Measurements from ENCODE around the gene AKAP1.

Gene AKAP1

DNA sequence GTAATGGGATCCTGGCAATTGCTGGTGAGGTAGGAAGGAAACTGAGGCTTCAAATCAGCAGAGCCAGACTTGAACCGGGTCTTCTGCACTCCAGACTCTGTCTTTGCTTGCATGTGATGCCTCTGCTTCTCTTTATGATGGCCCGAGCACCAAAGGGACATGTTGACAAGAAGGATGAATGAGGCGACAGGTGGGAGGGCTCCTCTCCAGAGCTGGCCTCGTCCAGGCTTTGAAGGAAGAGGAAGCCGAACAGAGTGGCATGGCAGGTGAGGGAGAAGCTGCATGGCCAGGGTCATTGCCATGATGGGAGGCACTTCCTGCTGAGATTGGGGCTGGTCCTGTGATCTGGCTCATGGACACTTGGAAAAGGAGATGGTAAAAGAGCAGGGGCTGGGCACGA, 40.8 kb downstream of the AKAP1 start:
- in situ Hi-C loops (cut with MboI; ENCODE audit: low sequenced_read_pairs) = loop anchor here (25.0 kb wide), 1 partner anchor 986 kb away; no protein-coding TSS in a partner anchor

DNA sequence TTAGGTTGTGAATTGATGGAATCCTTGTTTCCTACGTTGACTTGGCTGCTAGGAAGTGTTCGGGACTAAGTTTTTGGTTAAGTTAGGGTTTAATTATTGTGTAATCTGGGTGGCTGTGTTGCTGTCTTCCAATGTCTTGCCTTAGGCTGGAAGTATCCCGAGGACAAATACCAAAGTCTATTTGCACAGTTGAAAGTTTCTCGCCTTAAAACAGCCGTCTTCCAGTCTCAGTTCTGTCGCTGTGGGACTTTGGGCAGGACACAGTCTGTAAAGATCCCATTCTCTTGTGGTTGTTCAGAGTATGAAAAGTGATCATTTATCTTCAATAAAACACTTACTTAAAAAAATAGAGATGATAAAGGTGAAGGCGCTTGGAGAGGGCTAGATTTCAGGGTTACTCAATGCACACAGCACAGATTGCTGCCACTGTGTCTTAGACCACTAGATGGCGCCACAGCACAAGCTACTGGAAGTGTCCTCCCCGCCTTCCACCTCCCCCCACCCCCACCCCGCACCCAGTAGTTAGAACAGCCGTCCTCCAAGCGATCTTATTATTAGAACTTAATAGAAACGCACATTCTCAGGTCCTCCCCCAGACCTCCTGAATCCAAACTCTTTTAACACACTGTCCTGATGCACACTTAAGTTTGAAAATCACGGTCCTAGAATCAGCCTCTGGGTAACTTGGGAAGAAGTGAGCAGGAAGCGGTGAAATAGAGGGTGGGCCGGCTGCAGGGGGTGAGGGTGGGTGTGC, 45.8 kb downstream of the AKAP1 start:
- in situ Hi-C loops (cut with MboI; ENCODE audit: low sequenced_read_pairs) = loop anchor here (25.0 kb wide), 1 partner anchor 981 kb away; no protein-coding TSS in a partner anchor

DNA sequence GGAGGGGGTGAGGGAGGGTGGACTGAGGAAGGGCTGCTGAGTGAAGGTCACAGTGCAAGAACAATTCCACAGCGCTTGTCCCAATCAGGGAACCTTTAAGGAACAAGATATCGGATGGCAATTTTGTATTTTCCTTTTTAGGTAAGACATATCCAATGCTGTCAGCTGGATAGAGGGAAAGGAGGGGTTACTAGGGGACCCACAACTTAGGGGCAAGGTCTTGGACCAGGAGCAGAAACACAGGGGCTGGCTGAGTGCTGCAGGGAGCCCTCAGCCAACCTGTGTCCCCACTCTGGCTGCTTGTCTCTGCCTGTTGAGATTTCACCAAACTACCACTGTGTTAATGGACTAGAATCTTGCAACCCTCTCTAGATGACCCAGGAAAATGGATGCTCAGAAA, 47.6 kb downstream of the AKAP1 start:
- in situ Hi-C loops (cut with MboI; ENCODE audit: low sequenced_read_pairs) = loop anchor here (25.0 kb wide), 1 partner anchor 980 kb away; no protein-coding TSS in a partner anchor

DNA sequence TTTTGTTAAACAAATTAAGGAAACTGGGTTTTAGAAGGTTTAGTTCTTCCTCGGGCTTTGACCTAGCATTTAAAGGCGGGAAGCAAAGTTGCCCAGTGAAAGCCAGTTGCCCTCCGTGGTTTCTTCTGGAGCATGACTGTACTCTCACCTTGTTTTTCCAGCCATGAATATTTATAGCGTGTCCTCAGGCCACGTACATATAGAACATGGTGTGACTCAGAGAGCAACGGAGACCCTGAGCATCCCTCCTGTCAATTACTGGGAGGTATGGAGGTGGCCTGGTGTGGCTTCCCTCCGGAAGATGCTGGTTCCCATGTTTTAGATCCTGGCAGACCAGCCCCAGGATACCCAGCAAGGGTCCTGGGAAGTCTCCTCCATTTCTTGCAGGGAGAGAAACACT, 48.4 kb downstream of the AKAP1 start:
- in situ Hi-C loops (cut with MboI; ENCODE audit: low sequenced_read_pairs) = loop anchor here (25.0 kb wide), 1 partner anchor 979 kb away; no protein-coding TSS in a partner anchor

DNA sequence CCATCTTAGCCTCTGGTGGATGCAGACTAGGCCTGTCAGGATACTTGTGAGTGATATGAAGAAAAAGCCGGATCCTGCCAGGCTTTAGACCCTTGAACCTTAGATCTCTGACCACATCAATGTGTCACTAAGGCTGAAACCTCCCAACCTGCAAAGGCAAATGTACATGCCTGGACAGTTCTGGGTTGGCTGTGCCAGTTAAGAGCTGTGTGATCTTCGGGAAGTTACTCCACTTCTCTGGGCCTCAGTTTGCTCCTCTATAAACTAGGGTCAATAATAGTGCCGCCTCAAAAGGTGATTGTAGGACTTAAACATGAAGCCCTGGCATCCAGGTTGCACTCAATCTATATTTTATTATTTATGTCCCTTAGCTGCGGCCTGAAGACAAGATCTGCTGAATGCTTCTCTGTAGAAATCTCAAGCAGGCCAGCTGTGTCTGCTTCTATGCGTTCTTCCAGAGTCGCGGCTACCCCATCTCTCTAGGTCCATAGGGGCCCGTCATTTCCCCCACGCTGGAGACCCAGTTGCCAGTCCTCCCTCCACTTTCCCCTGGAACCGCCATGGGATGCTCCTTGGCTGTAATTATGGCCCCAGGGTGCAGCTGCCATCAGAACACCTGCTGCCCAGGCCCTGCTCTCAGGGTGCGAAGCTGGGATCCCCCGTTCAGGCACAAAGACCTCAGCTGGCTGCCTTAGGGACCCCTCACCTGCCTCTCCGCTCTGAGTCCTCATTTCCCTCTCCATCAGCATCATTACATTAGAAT, 50.2 kb downstream of the AKAP1 start:
- in situ Hi-C loops (cut with MboI; ENCODE audit: low sequenced_read_pairs) = loop anchor here (25.0 kb wide), 1 partner anchor 977 kb away; no protein-coding TSS in a partner anchor

DNA sequence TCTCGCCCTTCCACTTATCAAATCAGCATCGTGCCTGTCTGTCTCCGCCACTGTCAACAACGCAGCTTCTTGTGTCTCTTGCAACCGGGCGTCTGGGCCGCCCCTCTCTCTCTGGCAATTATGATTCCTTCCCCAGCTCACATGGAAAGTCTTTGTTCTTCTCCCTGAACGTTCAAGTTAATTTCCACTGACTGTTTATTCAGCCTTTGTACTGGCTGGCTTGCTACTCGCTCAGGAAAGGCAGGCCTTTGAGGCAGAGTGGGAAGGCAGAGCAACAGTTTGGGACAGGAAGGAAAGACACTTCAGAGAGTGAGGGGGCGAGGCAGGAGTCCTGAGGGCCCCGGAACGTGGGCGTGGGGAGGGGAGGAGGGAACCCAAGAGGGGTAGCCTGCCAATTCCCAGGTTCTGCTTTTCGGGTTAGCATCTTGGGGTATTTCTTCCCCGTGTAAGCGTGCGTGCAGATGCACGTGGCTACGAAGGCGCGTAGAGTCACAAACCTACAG, 50.8 kb downstream of the AKAP1 start:
- in situ Hi-C loops (cut with MboI; ENCODE audit: low sequenced_read_pairs) = loop anchor here (25.0 kb wide), 1 partner anchor 976 kb away; no protein-coding TSS in a partner anchor

DNA sequence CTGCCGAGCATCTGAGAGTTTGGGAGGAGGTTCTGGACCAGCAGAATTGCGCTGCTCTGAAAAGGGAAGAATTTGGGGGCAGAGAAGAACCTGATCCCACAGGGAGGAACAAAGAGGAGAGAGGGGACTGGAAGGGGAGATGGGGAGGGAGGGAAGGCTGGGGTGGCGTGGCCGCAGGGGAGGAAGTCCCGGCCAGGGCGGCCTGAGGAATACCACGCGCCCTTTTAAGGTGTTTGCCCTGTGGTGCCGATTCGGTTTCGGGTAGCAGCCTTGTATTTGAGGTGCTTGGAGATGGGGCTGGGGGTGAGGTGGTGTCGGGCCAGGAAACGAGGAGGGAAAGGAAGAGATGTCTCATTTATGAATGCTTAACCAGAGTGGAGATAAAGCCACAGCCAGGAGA, 51.3 kb downstream of the AKAP1 start:
- in situ Hi-C loops (cut with MboI; ENCODE audit: low sequenced_read_pairs) = loop anchor here (25.0 kb wide), 1 partner anchor 976 kb away; no protein-coding TSS in a partner anchor

DNA sequence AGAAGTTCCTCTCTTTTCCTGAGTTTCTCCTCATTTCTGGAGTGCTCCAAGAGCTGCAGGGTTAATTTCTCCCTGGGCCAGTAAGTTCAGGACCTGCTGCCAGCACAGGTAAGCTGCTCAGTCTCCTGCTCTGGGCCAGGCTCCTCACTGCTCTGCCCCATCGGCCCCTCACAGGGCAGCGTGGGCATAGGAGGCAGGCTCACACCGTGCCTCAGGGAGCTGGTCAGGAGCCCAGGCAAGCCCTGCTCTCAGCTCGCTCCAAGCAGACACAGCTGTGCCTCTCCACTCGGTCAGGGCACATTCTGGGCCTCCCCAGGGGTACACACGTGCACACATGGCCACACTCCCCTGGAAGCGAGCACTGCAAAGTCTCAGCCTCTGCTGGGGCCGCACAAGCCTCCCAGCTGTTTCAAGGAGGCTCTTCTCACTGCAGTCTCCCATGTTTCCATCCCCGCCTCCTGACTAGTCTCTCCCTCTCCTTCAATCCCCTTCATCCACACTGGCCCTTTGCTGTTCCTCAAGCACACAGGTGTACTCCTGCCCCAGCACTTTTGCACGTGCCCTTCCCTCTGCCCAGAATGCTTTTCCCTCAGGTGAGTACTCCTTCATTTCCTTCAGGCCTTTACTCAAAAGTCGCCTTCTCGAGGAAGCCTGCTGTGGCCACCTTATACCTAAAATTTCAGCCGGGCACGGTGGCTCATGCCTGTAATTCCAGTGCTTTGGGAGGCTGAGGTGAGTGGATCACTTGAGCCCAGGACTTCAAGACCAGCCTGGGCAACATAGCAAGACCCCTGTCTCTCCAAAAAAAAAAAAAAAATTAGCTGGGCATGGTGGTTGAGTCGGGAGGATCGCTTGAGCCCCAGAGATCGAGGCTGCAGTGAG, 53.2 kb downstream of the AKAP1 start:
- in situ Hi-C loops (cut with MboI; ENCODE audit: low sequenced_read_pairs) = loop anchor here (25.0 kb wide), 1 partner anchor 974 kb away; no protein-coding TSS in a partner anchor

DNA sequence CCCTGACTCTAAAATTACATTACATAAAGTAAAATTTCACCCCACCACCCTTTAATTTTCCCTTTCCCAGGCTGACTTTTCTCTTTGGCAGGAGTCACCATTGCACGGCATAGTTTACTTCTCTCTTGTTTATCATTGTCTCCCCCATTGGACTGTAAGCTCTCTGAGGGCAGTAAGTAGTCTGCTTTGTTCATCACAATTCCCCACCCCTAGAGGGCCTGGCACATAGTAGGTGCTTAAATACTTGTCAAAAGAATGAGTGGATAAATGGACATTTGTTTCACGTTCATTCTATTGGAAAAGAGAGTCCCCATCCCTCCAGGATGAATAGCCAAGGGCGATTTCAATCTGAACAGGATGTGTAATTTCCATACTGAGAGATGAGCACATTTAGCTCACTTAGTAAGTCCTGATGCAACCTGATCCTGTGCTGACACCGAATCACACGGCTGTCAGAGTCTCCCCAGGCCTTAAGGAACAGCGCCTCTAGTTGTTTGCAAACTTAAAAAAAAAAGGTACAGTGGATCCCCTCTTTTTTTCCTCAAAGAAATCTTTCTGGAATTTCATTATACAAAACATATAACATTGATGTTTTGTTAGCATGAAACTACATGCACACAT, 54.0 kb downstream of the AKAP1 start:
- in situ Hi-C loops (cut with MboI; ENCODE audit: low sequenced_read_pairs) = loop anchor here (25.0 kb wide), 1 partner anchor 973 kb away; no protein-coding TSS in a partner anchor

DNA sequence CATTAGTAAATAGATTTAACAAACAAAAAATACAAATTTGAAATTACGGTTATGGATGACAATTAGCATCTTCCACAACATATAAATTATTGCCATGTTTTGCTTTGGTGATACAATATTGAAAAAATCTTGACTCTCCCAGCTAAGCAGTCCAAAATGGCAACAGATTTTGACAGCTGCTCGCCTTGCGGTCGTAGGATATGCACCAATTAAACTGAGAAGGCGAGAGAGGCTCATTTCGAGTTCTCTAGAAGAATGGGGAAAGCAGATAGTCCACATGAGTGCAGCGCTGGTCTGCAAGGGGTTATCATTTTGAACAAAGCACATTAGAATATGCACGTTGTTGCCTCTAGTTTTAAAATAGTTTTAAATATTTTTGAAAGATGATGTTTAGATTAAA, 55.3 kb downstream of the AKAP1 start:
- in situ Hi-C loops (cut with MboI; ENCODE audit: low sequenced_read_pairs) = loop anchor here (10.0 to 25.0 kb wide), 2 partner anchors 604 to 972 kb away; partner anchors contain the start of gene CCDC182

DNA sequence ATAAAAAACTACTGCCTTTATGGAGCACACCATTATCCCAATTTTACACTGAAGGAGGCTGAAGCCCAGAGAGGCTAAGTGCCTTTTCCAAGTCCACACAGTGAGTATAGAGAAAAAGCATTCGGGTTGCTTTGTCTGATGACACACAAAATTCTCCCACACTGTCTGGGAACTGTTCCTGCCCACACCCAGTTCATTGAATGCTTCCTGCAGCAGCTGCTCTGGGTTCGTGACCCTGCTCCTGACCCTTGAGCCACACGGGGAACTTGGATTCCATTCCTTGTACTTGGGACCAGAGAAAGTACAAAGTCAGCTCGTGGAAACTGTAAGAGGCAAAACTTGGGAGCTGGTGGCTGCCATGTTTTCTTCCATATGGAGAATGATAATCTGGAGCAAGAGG, 57.9 kb downstream of the AKAP1 start:
- in situ Hi-C loops (cut with MboI; ENCODE audit: low sequenced_read_pairs) = loop anchor here (10.0 to 25.0 kb wide), 2 partner anchors 602 to 969 kb away; partner anchors contain the start of gene CCDC182

DNA sequence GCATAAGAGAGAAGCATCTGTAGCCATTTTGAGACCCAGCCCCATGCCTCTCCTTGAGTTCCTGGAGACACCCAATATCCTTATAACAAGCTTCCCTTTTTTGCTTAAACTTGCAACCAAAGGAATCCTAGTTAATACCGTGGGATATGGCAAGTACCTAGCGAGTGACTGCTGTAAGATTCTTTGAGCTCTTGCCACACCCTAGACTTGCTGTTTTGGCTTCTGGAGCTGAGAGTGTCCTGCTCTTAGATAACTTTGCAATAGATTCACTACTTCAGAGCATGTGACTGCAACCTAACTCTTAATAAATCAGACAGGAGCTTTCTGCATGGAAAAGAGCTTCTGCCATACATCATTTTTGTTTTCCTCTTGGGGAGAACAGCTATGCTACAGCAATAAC, 58.3 kb downstream of the AKAP1 start:
- in situ Hi-C loops (cut with MboI; ENCODE audit: low sequenced_read_pairs) = loop anchor here (10.0 to 25.0 kb wide), 2 partner anchors 601 to 969 kb away; partner anchors contain the start of gene CCDC182

DNA sequence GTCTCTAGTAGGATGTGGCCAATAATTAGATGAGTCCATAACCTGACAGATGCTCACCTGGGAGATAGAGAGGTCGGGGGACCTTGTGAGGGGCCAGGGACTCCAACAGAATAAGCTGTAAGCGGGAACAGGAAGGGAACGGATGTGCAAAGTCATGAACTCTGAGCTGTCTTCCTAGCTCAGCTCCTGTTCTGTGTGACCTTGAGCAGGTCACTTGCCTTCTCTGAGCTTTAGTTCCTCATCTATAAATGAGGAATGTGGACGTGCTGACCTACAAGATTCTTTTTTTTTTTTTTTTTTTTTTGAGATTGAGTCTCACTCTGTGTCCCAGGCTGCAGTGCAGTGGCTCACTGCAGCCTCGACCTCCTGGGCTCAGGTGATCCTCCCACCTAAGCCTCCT, 58.9 kb downstream of the AKAP1 start:
- in situ Hi-C loops (cut with MboI; ENCODE audit: low sequenced_read_pairs) = loop anchor here (10.0 to 25.0 kb wide), 2 partner anchors 601 to 968 kb away; partner anchors contain the start of gene CCDC182

DNA sequence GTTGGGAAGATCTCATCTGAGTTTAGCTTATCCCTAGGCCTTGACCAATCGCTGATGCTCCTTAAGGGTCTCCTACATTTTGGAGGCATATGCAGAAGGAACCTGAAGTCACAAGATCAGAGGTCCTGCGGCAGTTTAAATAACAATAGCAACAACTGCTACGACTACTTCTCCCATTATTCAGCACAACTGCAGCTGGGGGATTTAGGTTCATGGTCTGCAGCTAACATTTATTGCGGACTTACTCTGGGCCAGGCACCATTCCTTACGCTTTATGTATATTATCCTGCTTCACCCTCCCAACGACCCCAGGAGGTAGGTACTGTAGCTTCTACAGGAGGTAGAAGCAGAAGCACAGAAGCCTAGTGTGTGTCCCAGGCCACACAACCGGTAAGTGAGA, 59.5 kb downstream of the AKAP1 start:
- in situ Hi-C loops (cut with MboI; ENCODE audit: low sequenced_read_pairs) = loop anchor here (10.0 to 25.0 kb wide), 2 partner anchors 600 to 968 kb away; partner anchors contain the start of gene CCDC182

DNA sequence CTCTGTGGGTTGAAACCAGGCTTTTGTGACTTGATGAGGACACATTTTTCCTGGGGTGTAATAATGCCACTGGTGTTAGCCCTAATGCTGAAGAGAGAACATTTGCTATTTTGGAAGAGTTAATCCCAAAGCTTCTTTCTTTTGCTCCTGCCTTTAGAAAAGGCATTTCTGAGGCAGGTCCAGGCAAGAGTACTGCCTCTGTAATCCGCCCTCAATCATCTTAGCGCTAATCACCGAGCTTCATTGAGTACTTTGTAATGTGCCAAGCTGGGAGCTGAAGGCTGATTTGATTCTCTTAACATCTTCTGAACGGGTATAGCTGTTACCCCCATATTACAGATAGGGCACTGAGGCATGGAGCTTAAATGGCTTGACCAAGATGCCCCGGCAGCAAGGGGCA, 60.3 kb downstream of the AKAP1 start:
- in situ Hi-C loops (cut with MboI; ENCODE audit: low sequenced_read_pairs) = loop anchor here (10.0 to 25.0 kb wide), 2 partner anchors 599 to 967 kb away; partner anchors contain the start of gene CCDC182

DNA sequence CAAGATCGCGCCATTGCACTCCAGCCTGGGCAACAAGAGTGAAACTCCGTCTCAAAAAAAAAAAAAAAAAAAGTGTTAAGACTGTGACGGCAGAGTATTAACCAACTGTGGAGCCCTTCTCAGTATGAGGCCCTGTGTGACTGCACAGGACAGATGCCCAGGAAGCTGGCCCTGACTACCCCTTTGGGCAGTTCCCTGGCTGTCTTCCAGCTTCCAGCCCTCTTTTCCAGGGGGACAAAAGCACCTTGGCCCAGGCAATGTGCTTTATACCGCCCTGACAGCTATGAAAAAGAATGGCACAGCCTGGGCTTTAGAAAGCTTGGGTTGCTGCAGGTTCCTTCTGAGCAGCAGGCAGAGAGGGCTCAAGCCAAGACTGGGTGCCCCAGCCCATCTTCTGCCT, 61.2 kb downstream of the AKAP1 start:
- in situ Hi-C loops (cut with MboI; ENCODE audit: low sequenced_read_pairs) = loop anchor here (10.0 to 25.0 kb wide), 2 partner anchors 599 to 966 kb away; partner anchors contain the start of gene CCDC182

DNA sequence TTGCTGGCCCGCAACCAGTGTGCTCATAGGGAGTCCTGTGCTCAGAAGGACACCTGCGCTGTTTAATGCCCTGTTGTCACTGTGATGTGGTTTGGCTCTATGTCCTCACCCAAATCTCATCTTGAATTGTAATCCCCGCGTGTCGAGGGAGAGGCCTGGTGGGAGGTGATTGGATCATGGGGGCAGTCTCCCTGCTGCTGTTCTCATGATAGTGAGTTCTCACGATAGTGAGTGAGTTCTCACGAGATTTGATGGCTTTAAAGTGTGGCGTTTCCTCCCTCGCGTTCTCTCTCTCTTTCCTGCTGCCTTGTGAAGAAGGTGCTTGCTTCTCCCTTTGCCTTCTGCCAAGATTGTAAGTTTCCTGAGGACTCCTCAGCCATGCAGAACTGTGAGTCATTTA, 66.8 kb downstream of the AKAP1 start:
- in situ Hi-C loops (cut with MboI; ENCODE audit: low sequenced_read_pairs) = no loop called here

DNA sequence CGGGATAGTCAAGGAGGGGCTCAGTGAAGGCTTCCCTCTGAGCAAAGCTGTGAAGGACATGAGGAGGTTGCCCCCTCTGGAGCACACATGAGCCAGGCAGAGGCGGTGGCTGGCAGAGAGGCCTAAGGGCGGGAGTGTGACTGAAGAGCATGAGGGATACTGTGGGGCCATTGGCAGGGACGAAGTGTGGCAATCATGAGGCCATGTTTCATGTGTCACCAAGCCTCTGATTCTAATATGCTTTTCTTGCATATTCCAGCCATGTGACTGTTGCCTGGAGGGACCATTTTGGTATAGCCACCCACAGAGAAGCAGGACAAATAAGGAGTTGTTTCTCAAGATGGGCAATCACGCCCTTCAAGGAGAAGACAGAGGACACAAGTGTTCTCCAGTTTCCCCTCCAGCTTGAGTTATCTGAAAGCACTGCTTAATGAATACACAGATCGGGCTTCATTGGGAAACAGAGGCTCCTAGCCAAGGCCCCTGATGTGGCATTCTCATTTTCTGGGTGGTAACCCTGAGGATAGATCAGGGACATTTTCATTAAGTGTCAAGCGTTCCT, 68.0 kb downstream of the AKAP1 start:
- in situ Hi-C loops (cut with MboI; ENCODE audit: low sequenced_read_pairs) = no loop called here

DNA sequence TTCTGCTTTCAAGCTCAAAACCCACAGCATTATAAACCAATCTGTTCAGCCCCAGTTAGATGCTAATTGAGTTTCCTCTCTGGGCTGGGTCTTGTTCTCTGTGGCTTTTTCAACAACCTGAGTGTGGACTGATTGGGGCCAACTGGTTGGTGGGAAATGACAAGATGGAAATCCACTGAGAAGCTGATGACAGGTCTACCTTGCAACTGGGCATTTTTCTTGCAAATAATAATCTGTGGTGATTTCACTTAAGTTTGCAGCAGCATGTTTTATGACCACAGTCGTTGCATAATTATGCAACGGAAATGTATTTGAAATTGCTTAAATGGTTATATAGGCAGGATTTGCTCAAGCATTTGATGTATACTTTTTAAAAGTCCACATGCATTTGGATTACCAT, 69.9 kb downstream of the AKAP1 start:
- in situ Hi-C loops (cut with MboI; ENCODE audit: low sequenced_read_pairs) = no loop called here

Measured in HL-60/S4 (cell line).